Ovary (tissue), 3 donors: Measurements from ENCODE around the gene PRPSAP2.

Experiments used
- EP300 ChIP-seq: sonication (generic); formaldehyde crosslinking; IDR thresholded peaks from one replicate; pipeline ENCODE4 v1.6.1; 2017; ENCODE audit warnings: antibody characterized with exemption
- POLR2A ChIP-seq: fragments of 450-650 bp; IDR thresholded peaks from one replicate; pipeline ENCODE4 v1.6.1; 2017; ENCODE audit warnings: antibody characterized with exemption, mild to moderate bottlenecking, moderate library complexity
- TF ChIP-seq, protein P1 (sequence below), 3 donors: fragments of 450-650 bp in 2 of 3; fragments of 200-600 bp in 1 of 3; IDR thresholded peaks; one replicate each; pipeline versions ENCODE4 v1.5.1 to v1.8.0; 2016 to 2022; ENCODE audit warnings: antibody characterized with exemption in 3 of 3, mild to moderate bottlenecking in 1 of 3
- donor health status: DM: no; HTN: no; CAD: no.

DNA sequence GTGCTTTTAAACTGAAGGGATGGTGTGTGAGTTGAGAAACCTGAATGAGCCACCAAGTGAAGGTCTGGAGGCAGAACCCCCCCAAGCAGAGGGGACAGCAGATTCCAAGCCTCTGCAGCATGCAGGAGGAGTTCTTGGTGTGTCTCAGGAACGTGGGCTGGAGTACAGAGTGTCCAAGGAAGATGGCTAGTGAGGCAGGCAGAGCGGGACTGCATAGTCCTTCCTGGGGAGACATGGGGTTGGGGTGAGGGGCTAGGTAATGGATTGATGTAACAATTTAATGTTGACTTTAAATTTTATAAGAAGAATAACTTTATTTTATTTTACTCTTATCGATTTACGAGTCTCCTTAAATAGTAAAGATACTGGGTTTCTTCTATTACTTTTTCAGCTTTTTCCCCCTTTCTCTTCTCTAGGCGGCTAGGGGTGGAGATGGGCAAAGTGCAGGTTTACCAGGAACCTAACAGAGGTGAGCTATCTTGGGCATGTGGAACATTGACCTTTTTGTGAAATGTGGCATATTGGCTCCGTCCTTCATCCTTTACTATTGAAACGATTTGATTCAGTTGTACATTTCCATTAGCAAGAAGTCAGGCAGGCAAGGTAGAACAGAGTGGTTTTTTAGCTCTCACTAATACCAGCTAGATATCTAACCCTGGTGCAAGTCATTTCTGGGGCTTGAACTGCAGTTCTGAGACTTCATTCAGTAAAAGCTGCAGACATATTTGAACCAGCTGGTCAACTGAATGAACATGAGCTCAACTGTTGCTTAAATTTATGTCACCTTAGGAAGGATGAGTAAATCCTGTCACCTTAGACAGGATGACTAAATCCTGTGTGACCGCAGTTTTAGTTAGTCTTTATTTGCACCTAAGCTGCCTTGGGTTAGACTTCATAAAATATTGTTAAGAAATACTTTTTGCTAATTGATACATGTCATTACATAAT, 9.2 kb downstream of the PRPSAP2 start:
- TF ChIP-seq, protein P1, sequence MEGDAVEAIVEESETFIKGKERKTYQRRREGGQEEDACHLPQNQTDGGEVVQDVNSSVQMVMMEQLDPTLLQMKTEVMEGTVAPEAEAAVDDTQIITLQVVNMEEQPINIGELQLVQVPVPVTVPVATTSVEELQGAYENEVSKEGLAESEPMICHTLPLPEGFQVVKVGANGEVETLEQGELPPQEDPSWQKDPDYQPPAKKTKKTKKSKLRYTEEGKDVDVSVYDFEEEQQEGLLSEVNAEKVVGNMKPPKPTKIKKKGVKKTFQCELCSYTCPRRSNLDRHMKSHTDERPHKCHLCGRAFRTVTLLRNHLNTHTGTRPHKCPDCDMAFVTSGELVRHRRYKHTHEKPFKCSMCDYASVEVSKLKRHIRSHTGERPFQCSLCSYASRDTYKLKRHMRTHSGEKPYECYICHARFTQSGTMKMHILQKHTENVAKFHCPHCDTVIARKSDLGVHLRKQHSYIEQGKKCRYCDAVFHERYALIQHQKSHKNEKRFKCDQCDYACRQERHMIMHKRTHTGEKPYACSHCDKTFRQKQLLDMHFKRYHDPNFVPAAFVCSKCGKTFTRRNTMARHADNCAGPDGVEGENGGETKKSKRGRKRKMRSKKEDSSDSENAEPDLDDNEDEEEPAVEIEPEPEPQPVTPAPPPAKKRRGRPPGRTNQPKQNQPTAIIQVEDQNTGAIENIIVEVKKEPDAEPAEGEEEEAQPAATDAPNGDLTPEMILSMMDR (IDR thresholded peaks at IDR 0.05): no peak
- TF ChIP-seq POLR2A: no peak
- no peak for TF ChIP-seq EP300
